KOPT-K1 (cell line): ENCODE results near the gene DESI2.
"Not testable (repeated sequence)": the region's sequence is repeated elsewhere in the genome, so short reads cannot be mapped to it uniquely, and the experiment has no call there.

ENCODE experiments used
- H3K27ac ChIP-seq: fragments of 200-600 bp; sonication (generic); 2 replicates; pipeline ENCODE4 v1.5.1; 2016; ENCODE audit warnings: antibody characterized with exemption, mild to moderate bottlenecking, low read depth, low read length; ENCODE audit not compliant: poor library complexity, severe bottlenecking
- H3K36me3 ChIP-seq: fragments of 200-600 bp; sonication (generic); 2 replicates; pipeline ENCODE4 v1.5.1; 2017; ENCODE audit warnings: antibody characterized with exemption, mild to moderate bottlenecking, low read length, moderate library complexity; ENCODE audit not compliant: insufficient read depth
- H3K9me3 ChIP-seq: fragments of 200-600 bp; sonication (generic); 2 replicates; pipeline ENCODE4 v1.5.1; 2017; ENCODE audit warnings: antibody characterized with exemption, low read length, mild to moderate bottlenecking; ENCODE audit not compliant: insufficient read depth, poor library complexity, severe bottlenecking

Gene DESI2

DNA sequence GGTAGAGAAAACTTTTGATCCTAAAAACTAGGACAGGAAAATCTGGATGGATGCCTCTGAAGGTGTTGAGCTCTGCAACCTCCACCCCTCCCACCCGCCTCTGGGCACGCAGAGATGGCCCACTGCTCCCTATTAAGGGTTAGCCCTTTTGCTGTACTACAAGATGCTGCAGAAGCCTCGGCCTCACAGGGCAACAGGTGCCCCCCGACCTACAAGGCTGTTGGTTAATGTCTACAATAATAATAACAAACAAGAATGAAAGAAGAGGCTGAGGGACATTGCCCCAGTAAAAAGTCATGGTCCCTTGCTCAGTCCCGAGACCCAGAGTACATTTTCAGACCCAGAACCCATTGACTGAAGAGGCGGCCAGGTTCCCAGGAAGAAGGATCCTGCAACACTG, 7.5 kb upstream of the DESI2 start:
- Histone ChIP-seq H3K36me3 (no peaks in the 10 kb centered on the region), H3K27ac (no peak overlapping the region), H3K9me3 (no peaks in the 10 kb centered on the region)

DNA sequence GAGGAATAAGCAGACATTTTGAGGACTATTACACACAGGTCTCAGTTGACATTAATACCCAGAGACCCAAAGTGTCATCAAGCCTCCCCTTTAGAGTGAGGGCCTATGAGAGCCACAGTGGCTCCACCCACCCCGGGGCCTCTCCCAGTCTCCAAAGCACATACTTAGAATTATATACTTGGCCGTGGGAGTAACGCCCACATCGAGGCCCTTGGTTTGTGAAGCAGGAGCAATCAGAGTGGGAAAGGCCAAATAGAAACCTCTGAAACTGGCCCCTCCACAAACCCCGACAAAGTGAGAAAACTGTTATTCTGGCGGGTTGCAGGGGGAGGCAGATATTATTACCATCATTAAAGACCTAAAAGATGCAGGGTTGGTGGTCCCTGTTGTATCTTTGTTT, 7.0 kb upstream of the DESI2 start:
- H3K27ac ChIP-seq, result no peak overlapping the region
- no peaks in the 10 kb centered on the region for H3K36me3 ChIP-seq
- no peaks in the 10 kb centered on the region for H3K9me3 ChIP-seq

DNA sequence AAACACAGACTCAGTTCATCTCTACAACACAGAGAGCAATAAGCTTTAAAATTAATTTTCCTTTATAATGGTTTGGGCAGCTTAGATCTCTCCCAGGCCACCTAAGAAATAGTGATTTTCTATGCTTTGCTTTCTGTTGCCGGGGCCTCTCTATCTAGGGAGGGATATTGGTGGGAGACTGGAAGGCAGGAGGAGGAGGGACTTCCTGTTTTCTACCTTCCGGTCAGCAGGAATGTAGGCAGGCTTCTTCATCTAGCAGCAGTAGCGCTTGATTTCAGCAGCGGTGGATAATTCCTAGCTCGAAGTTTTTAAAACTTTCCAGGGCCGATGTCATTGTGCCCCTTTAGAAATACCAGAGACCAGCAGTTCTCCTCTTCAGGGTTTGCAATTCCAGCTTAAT, 5.1 kb upstream of the DESI2 start:
- Histone ChIP-seq H3K9me3 (no peaks in the 10 kb centered on the region), H3K27ac (no peak overlapping the region), H3K36me3 (no peaks in the 10 kb centered on the region)

DNA sequence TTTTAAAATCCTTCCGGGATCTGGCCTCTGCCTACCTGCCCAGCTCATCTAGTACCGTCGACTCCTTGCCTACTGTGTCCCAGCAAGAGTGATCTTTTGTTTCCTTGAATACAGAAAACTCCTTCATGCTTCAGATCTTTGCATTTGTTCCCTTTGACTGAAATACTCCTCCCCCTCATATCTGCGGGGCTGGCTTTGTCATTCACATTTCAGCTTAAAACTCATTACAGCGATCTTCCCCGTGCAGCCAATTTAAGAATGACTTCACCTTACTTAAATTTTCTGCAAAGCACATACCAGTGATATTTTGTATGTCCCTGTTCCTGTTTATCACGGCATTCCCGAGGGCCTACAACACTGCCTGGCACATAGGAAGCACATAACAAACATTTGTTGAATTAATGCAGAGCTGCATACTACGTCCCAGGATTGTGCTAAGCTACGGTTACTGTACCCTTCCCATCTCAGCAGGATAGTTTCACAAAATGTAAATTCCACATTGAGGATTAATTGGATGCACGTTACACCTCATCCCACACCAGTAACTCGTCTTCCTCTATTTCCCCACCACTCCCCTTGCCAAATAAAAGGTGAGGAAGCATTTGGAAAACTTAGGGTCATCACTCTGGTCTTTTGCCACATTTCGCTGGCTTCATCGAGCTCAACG, 837 bp upstream of the DESI2 start:
- no peaks in the 10 kb centered on the region for H3K9me3 ChIP-seq
- H3K36me3 ChIP-seq, result peaks cover 5% of the 10 kb centered on the region
- peak overlapping the region; percentile 85 for H3K27ac ChIP-seq

DNA sequence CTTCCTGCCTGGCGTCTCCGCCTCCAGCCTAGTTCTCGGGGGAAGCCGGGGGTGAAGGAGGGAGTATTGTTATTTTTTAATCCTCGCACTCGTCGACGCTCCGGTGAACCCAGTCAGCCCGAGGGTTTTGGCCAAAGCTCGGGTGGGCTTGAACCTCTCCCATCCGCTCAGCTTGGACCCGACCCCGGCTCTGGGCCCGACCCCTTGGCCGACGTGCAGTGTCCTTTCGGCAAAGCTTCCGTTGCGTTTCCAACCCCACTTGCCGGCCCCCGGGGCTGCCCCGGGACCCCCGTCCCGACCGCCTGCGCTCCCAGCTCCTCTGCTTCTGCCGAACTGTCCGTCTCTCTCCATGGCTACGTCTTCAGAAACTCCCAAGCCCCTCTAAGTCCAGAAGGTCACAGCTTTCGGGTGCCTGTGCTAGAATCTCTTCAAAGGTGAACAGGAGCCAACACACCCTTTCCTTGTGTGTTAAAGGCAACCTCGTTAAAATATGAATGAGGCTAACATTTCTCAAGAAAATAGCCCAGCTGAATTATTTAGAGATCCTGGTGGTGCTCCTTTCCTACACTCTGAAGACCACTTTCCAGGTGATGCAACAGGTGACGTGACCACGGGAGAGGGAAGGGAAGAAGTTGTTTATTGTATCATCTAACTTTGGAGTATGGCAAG, 647 bp downstream of the DESI2 start:
- Histone ChIP-seq H3K27ac (peak overlapping the region; percentile 85), H3K9me3 (no peaks in the 10 kb centered on the region), H3K36me3 (peaks cover 19% of the 10 kb centered on the region)

DNA sequence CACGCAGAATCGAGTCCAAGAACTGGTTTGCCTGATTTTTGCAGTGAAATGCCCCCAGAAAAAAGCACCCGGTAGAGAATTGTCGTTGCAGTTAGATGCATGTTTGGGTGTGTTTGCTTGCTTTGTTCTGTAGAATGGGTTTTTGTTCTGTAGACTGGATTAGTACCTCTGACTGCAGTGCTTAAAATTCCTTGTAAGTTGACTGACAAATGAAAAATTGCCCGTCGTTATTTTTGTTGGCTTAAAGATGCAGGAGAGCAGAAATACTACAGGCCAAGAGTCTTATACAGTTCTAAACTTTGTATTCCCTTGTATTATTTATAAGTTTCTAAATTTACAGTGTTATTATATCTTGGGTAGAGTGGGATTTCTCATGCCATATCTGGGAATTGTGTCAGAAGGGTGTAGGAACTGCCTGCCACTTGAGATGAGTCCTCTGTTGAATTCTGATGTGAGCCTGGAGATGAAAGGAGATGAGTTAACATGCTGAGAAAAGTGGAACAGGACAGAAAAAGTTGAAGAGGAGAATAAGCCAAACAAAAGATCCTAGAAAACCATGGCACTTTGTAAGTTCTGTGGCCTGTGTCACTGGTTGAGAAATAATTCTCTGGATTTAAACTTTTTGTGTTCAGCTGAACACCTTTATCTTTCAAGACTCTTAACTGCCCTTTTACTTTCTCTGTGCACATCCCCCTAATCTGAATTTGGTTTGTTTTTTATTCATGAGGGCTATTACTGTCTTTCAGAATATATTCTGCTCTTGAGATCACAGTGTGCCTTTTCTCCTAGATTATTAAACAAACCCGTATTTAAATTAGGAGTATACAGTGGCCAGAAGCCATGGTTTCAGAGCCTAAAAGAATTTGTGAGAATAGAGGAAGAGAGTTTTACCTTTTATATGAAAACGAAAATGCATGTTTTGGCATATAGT, 1.4 kb downstream of the DESI2 start:
- Histone ChIP-seq H3K36me3 (peaks cover 24% of the 10 kb centered on the region), H3K27ac (peak overlapping the region; percentile 85), H3K9me3 (no peaks in the 10 kb centered on the region)

DNA sequence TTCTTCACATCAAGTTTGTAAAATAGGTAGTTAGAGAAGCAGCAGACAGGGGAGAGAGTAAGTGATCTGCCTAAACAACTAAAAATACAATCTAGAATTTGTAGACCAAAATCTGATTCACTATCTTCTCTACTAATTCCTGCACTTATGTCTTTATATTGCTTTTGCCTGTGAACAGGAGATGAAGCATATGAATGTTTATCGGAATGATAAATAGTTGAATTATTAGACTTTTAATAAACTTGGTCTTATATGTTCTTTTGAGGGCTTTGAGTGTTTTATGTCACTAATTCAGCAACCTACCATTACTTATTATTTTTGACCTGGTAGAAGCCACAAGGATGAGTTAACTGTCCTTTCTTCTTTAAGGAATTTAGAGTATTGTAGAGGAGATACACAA, 2.3 kb downstream of the DESI2 start:
- H3K9me3 ChIP-seq, result peaks cover 1% of the 10 kb centered on the region
- H3K27ac ChIP-seq, result peak overlapping the region; percentile 22
- peaks cover 32% of the 10 kb centered on the region for H3K36me3 ChIP-seq

DNA sequence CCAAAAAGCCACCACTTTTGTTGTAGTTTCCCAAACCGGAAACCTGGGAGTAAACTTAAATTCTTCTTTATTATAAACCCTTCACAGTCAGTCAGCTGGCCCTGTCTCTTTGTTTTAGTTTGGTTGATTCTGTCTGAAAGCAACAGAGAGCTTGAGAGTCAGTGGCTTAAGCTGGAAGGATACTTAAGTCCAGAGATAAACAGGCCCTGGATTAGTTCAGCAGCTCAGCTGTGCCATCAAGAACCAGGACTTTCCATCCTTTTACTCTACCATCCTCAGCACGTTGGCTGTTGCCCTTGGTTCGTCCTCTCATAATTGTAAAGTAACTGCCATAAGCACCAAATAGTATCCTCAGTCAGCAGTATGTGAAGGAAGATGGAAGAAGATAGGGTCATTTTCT, 4.5 kb downstream of the DESI2 start:
- Histone ChIP-seq H3K9me3 (peaks cover 10% of the 10 kb centered on the region), H3K36me3 (peaks cover 42% of the 10 kb centered on the region), H3K27ac (no peak overlapping the region)

DNA sequence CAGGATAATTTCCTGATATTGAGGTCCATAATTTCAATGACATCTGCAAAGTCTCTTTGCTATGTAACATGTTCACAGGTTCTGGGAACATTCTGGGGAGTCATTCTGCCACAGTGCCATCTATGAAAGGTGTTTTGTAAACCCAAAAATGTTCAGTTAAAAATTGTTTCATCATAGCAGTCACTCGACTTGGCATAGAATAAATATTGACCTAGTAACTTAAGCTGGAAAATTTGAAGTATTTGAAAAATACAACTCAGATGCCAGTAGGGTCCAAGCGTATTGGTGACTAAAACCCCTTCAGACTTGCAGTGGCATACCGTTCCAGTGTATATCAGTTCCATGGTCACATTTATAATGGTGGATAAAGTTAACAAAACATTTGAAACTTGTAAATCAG, 6.8 kb downstream of the DESI2 start:
- Histone ChIP-seq H3K27ac (no peak overlapping the region), H3K9me3 (peaks cover 10% of the 10 kb centered on the region), H3K36me3 (peaks cover 42% of the 10 kb centered on the region)

DNA sequence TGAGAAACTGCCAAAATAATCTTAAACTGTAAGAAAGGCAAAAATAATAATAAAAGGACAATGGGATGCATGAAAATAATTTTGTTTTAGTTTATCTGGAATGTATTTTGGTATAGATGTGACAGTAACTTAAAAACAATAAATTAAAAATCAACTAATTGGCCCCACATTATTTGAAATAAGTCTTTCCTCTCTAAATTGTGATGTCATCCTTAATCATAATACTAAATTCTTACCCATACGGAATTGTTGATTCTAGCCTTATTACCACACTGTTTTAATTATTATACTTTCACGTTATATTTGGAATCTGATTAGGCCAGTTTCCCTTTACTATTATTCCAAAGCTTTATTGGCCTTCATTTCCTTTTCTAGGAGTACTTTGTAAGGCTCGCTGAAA, 7.7 kb downstream of the DESI2 start:
- no peak overlapping the region for H3K27ac ChIP-seq
- peaks cover 10% of the 10 kb centered on the region for H3K9me3 ChIP-seq
- H3K36me3 ChIP-seq, result peaks cover 42% of the 10 kb centered on the region

DNA sequence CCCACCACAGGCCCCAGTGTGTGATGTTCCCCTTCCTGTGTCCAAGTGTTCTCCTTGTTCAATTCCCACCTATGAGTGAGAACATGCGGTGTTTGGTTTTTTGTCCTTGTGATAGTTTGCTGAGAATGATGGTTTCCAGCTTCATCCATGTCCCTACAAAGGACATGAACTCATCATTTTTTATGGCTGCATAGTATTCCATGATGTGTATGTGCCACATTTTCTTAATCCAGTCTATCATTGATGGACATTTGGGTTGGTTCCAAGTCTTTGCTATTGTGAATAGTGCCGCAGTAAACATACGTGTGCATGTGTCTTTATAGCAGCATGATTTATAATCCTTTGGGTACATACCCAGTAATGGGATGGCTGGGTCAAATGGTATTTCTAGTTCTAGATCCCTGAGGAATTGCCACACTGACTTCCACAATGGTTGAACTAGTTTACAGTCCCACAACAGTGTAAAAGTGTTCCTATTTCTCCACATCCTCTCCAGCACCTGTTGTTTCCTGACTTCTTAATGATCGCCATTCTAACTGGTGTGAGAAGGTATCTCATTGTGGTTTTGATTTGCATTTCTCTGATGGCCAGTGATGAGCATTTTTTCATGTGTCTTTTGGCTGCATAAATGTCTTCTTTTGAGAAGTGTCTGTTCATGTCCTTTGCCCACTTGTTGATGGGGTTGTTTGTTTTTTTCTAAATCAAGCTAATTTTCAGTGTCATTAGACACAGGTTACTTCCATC, 8.8 kb downstream of the DESI2 start:
- peaks cover 40% of the 10 kb centered on the region for H3K36me3 ChIP-seq
- peaks cover 10% of the 10 kb centered on the region for H3K9me3 ChIP-seq
- not testable (repeated sequence) for H3K27ac ChIP-seq

DNA sequence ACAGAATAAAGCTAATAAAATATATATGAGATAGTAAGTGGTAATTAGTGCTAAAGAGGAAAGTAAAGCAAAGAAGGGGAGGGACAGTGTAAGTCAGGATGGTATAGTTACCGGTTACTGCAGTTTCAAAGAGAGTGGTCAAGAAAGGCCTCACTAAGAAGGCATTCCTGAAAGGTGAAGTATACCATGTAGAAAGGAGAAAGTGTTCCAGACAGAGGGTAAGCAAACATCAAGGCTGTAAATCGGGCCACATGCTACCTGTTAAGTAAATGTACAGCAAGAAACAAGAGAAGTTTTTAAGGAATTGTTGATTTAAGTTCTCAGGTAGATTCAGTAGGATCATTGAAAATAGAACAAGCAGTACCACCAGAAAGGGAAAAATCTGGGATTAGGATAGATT, 9.7 kb downstream of the DESI2 start:
- peaks cover 32% of the 10 kb centered on the region for H3K36me3 ChIP-seq
- peaks cover 10% of the 10 kb centered on the region for H3K9me3 ChIP-seq
- H3K27ac ChIP-seq, result no peak overlapping the region

DNA sequence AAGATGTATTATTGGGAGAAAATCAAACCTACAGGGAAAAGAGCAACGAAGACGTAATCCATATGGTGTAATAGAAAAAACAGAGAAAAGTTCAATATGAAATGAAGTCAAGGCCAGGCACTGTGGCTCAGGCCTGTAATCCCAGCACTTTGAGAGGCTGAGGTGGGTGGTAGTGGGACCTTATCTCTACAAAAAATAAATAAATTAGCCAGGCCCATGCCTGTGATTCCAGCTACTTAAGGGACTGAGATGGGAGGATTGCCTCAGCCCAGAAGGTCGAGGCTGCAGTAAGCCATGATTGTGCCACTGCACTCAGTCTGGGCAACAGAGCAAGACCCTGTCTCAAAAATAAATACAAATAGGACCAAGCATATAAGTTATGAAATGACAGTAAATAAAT, 11.4 kb downstream of the DESI2 start:
- H3K27ac ChIP-seq, result no peak overlapping the region
- H3K36me3 ChIP-seq, result peaks cover 21% of the 10 kb centered on the region
- H3K9me3 ChIP-seq, result peaks cover 10% of the 10 kb centered on the region

DNA sequence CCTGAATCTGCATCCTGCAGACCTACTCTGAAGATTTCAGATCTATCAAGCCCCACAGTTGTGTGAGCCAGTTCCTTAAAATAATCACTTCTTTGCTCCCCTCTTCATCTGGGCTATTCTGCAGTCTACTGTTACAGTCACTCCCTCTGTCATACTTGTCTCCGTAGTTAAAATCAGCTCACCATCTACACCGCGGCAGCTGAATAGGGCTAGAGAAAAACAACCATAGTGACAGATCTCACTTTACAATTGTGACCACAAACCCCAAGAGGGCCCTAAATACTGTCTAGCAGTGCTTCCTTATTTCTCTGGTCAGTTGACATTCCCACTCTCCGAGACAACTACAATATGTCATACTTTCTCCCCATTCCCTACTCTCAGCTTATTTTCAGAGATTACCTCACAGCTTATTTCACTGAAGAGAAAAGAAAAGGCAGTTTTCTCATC, 12.9 kb downstream of the DESI2 start:
- Histone ChIP-seq H3K36me3 (peaks cover 19% of the 10 kb centered on the region), H3K27ac (no peak overlapping the region), H3K9me3 (peaks cover 18% of the 10 kb centered on the region)
